ENCODE measurements around the gene LTV1.
"Not testable (repeated sequence)": the region's sequence is repeated elsewhere in the genome, so short reads cannot be mapped to it uniquely, and the experiment has no call there.

The LTV1 gene

GRCh38 chr6:143873600-143873999 is 30.5 kb downstream of the LTV1 start:
- H3K4me3 ChIP-seq (ENCODE audit: low read length); H3K9ac ChIP-seq (ENCODE audit: low read depth, low read length); H3K27me3 ChIP-seq (ENCODE audit: insufficient read depth, low read length); H3K4me1 ChIP-seq (ENCODE audit: insufficient read depth, low read length); H3K9me3 ChIP-seq (ENCODE audit: insufficient read depth, low read depth, low read length); H3K27ac ChIP-seq (ENCODE audit: low read length); H3K36me3 ChIP-seq (ENCODE audit: insufficient read depth, low read depth, low read length): not testable (repeated sequence)

- not testable (repeated sequence) for H3K27ac ChIP-seq (ENCODE audit: low read length); H3K9ac ChIP-seq (ENCODE audit: low read depth, low read length); H3K9me3 ChIP-seq (ENCODE audit: insufficient read depth, low read depth, low read length); H3K27me3 ChIP-seq (ENCODE audit: insufficient read depth, low read length); H3K4me1 ChIP-seq (ENCODE audit: insufficient read depth, low read length); H3K36me3 ChIP-seq (ENCODE audit: insufficient read depth, low read depth, low read length); H3K4me3 ChIP-seq (ENCODE audit: low read length)
Measured at GRCh38 chr6:143874503-143874902, 31.4 kb downstream of the LTV1 start.

- Histone ChIP-seq H3K27me3 (ENCODE audit: insufficient read depth, low read length) (no peaks in the 10 kb centered on the region), H3K4me1 (ENCODE audit: insufficient read depth, low read length) (no peaks in the 10 kb centered on the region), H3K4me3 (ENCODE audit: low read length) (no peak overlapping the region), H3K9me3 (ENCODE audit: insufficient read depth, low read depth, low read length) (peaks cover 6% of the 10 kb centered on the region; the same call in 1 of the 2 replicates), H3K27ac (ENCODE audit: low read length) (no peak overlapping the region), H3K9ac (ENCODE audit: low read depth, low read length) (no peak overlapping the region), H3K36me3 (ENCODE audit: insufficient read depth, low read depth, low read length) (no peaks in the 10 kb centered on the region)
Measured at GRCh38 chr6:143877584-143878271, 34.6 kb downstream of the LTV1 start.

GRCh38 chr6:143878272-143878760 is 35.2 kb downstream of the LTV1 start:
- no peaks in the 10 kb centered on the region for H3K27me3 ChIP-seq (ENCODE audit: insufficient read depth, low read length)
- H3K9ac ChIP-seq (ENCODE audit: low read depth, low read length) = no peak overlapping the region

GRCh38 chr6:143880412-143880811 is 37.3 kb downstream of the LTV1 start:
- no peaks in the 10 kb centered on the region for H3K4me1 ChIP-seq (ENCODE audit: insufficient read depth, low read length)
- H3K36me3 ChIP-seq (ENCODE audit: insufficient read depth, low read depth, low read length) = no peaks in the 10 kb centered on the region
- H3K27ac ChIP-seq (ENCODE audit: low read length) = no peak overlapping the region
- no peaks in the 10 kb centered on the region for H3K9me3 ChIP-seq (ENCODE audit: insufficient read depth, low read depth, low read length)
- H3K4me3 ChIP-seq (ENCODE audit: low read length) = no peak overlapping the region
- H3K27me3 ChIP-seq (ENCODE audit: insufficient read depth, low read length) = no peaks in the 10 kb centered on the region
- H3K9ac ChIP-seq (ENCODE audit: low read depth, low read length) = no peak overlapping the region

More at GRCh38 chr6:143878272-143878760, 35.2 kb downstream of the LTV1 start:
- Histone ChIP-seq H3K4me3 (ENCODE audit: low read length) (no peak overlapping the region), H3K27ac (ENCODE audit: low read length) (no peak overlapping the region), H3K4me1 (ENCODE audit: insufficient read depth, low read length) (no peaks in the 10 kb centered on the region), H3K36me3 (ENCODE audit: insufficient read depth, low read depth, low read length) (no peaks in the 10 kb centered on the region), H3K9me3 (ENCODE audit: insufficient read depth, low read depth, low read length) (peaks cover 6% of the 10 kb centered on the region; the same call in 1 of the 2 replicates)

- no peaks in the 10 kb centered on the region for H3K27me3 ChIP-seq (ENCODE audit: insufficient read depth, low read length)
- H3K9me3 ChIP-seq (ENCODE audit: insufficient read depth, low read depth, low read length) = no peaks in the 10 kb centered on the region
- no peak overlapping the region for H3K4me3 ChIP-seq (ENCODE audit: low read length)
- H3K36me3 ChIP-seq (ENCODE audit: insufficient read depth, low read depth, low read length) = no peaks in the 10 kb centered on the region
- no peaks in the 10 kb centered on the region for H3K4me1 ChIP-seq (ENCODE audit: insufficient read depth, low read length)
- H3K9ac ChIP-seq (ENCODE audit: low read depth, low read length) = no peak overlapping the region
- no peak overlapping the region for H3K27ac ChIP-seq (ENCODE audit: low read length)
Measured at GRCh38 chr6:143882401-143882930, 39.3 kb downstream of the LTV1 start.

GRCh38 chr6:143884216-143884900 is 41.2 kb downstream of the LTV1 start:
- Histone ChIP-seq H3K9me3 (ENCODE audit: insufficient read depth, low read depth, low read length) (no peaks in the 10 kb centered on the region), H3K36me3 (ENCODE audit: insufficient read depth, low read depth, low read length) (no peaks in the 10 kb centered on the region), H3K27me3 (ENCODE audit: insufficient read depth, low read length) (no peaks in the 10 kb centered on the region), H3K4me1 (ENCODE audit: insufficient read depth, low read length) (no peaks in the 10 kb centered on the region), H3K27ac (ENCODE audit: low read length) (no peak overlapping the region), H3K4me3 (ENCODE audit: low read length) (no peak overlapping the region), H3K9ac (ENCODE audit: low read depth, low read length) (no peak overlapping the region)

- H3K9ac ChIP-seq (ENCODE audit: low read depth, low read length) = no peak overlapping the region
- no peaks in the 10 kb centered on the region for H3K9me3 ChIP-seq (ENCODE audit: insufficient read depth, low read depth, low read length)
- H3K4me1 ChIP-seq (ENCODE audit: insufficient read depth, low read length) = no peaks in the 10 kb centered on the region
- H3K27ac ChIP-seq (ENCODE audit: low read length) = no peak overlapping the region
- no peak overlapping the region for H3K4me3 ChIP-seq (ENCODE audit: low read length)
- H3K27me3 ChIP-seq (ENCODE audit: insufficient read depth, low read length) = no peaks in the 10 kb centered on the region
- H3K36me3 ChIP-seq (ENCODE audit: insufficient read depth, low read depth, low read length) = no peaks in the 10 kb centered on the region
Measured at GRCh38 chr6:143885116-143885515, 42.0 kb downstream of the LTV1 start.

- Histone ChIP-seq H3K27ac (ENCODE audit: low read length) (no peak overlapping the region), H3K36me3 (ENCODE audit: insufficient read depth, low read depth, low read length) (no peaks in the 10 kb centered on the region), H3K9me3 (ENCODE audit: insufficient read depth, low read depth, low read length) (no peaks in the 10 kb centered on the region), H3K4me3 (ENCODE audit: low read length) (no peak overlapping the region), H3K9ac (ENCODE audit: low read depth, low read length) (no peak overlapping the region), H3K27me3 (ENCODE audit: insufficient read depth, low read length) (no peaks in the 10 kb centered on the region), H3K4me1 (ENCODE audit: insufficient read depth, low read length) (peaks cover 4% of the 10 kb centered on the region; the same call in 1 of the 2 replicates)
Measured at GRCh38 chr6:143894655-143895054, 51.5 kb downstream of the LTV1 start.

GRCh38 chr6:143896126-143896860 is 53.2 kb downstream of the LTV1 start:
- Histone ChIP-seq H3K27ac (ENCODE audit: low read length) (no peak overlapping the region), H3K4me3 (ENCODE audit: low read length) (no peak overlapping the region), H3K4me1 (ENCODE audit: insufficient read depth, low read length) (peaks cover 4% of the 10 kb centered on the region; the same call in 1 of the 2 replicates), H3K9me3 (ENCODE audit: insufficient read depth, low read depth, low read length) (no peaks in the 10 kb centered on the region), H3K27me3 (ENCODE audit: insufficient read depth, low read length) (no peaks in the 10 kb centered on the region), H3K9ac (ENCODE audit: low read depth, low read length) (no peak overlapping the region), H3K36me3 (ENCODE audit: insufficient read depth, low read depth, low read length) (no peaks in the 10 kb centered on the region)

- no peaks in the 10 kb centered on the region for H3K27me3 ChIP-seq (ENCODE audit: insufficient read depth, low read length)
- H3K36me3 ChIP-seq (ENCODE audit: insufficient read depth, low read depth, low read length) = no peaks in the 10 kb centered on the region
- no peak overlapping the region for H3K4me3 ChIP-seq (ENCODE audit: low read length)
- H3K9ac ChIP-seq (ENCODE audit: low read depth, low read length) = no peak overlapping the region
- no peak overlapping the region for H3K27ac ChIP-seq (ENCODE audit: low read length)
- H3K4me1 ChIP-seq (ENCODE audit: insufficient read depth, low read length) = peaks cover 4% of the 10 kb centered on the region; the same call in 1 of the 2 replicates
- H3K9me3 ChIP-seq (ENCODE audit: insufficient read depth, low read depth, low read length) = no peaks in the 10 kb centered on the region
Measured at GRCh38 chr6:143900358-143900757, 57.2 kb downstream of the LTV1 start.

All from iPS-20b (cell line).